GM12878 (cell line): ENCODE results near the gene CD79A.

Source experiments
- BCL11A ChIP-seq: IDR thresholded peaks from 2 replicates; pipeline ENCODE4 v1.6.1; 2011; ENCODE audit warnings: low read depth, low read length
- BHLHE40 ChIP-seq, 2 experiments: fragments of 450-650 bp in 1 of 2; IDR thresholded peaks; 2 replicates each; pipeline ENCODE4 v1.6.1; 2011 to 2017; ENCODE audit warnings: low read depth in 2 of 2, borderline replicate concordance in 1 of 2, improper control_type of control experiment in 1 of 2, low read length in 1 of 2, mild to moderate bottlenecking in 1 of 2
- EP300 ChIP-seq, 2 experiments: fragments of 150-350 bp in 1 of 2; IDR thresholded peaks; 2 replicates each; pipeline ENCODE4 v1.6.1; 2011 to 2012; ENCODE audit warnings: low read depth in 2 of 2, low read length in 2 of 2, borderline replicate concordance in 1 of 2, improper control_type of control experiment in 1 of 2, inconsistent platforms in 1 of 2; ENCODE audit not compliant: control insufficient read depth in 1 of 2
- JUND ChIP-seq: IDR thresholded peaks from 2 replicates; pipeline ENCODE4 v1.6.1; 2012; ENCODE audit warnings: low read depth, mild to moderate bottlenecking, low read length, improper control_type of control experiment, moderate library complexity
- MYC ChIP-seq: IDR thresholded peaks from 2 replicates; pipeline ENCODE4 v1.6.1; 2011; ENCODE audit warnings: mild to moderate bottlenecking, low read length, moderate library complexity, inconsistent platforms; ENCODE audit not compliant: insufficient read depth, insufficient replicate concordance, insufficient read length, severe bottlenecking
- POLR2A ChIP-seq: IDR thresholded peaks from 2 replicates; pipeline ENCODE4 v1.6.1; 2011; ENCODE audit warnings: low read depth, mild to moderate bottlenecking, low read length
- RFX5 ChIP-seq: IDR thresholded peaks from 2 replicates; pipeline ENCODE4 v1.6.1; 2011; ENCODE audit warnings: low read depth, low read length, improper control_type of control experiment
- SP1 ChIP-seq: IDR thresholded peaks from one replicate; pipeline ENCODE4 v1.6.1; 2011; ENCODE audit warnings: low read depth, low read length
- SUZ12 ChIP-seq: fragments of 200-600 bp; sonication (generic); IDR thresholded peaks from one replicate; pipeline ENCODE4 v1.6.1; 2018; ENCODE audit warnings: antibody characterized with exemption, mild to moderate bottlenecking; ENCODE audit not compliant: unreplicated experiment
- ZNF24 ChIP-seq: fragments of 450-650 bp; IDR thresholded peaks from 2 replicates; pipeline ENCODE4 v1.6.1; 2017; ENCODE audit warnings: antibody characterized with exemption, mild to moderate bottlenecking
- TF ChIP-seq, protein P1 (sequence below), 3 experiments: IDR thresholded peaks in 2 of 3; conservative IDR thresholded peaks in 1 of 3; 2 replicates each; pipeline ENCODE4 v1.5.1; 2011; ENCODE audit warnings: low read depth in 3 of 3, low read length in 3 of 3, mild to moderate bottlenecking in 3 of 3, control low read depth in 2 of 3, moderate library complexity in 2 of 3, inconsistent platforms in 1 of 3, mixed read lengths in 1 of 3; ENCODE audit not compliant: control insufficient read depth in 2 of 3, insufficient read depth in 1 of 3; ENCODE audit errors: extremely low read depth in 1 of 3

DNA sequence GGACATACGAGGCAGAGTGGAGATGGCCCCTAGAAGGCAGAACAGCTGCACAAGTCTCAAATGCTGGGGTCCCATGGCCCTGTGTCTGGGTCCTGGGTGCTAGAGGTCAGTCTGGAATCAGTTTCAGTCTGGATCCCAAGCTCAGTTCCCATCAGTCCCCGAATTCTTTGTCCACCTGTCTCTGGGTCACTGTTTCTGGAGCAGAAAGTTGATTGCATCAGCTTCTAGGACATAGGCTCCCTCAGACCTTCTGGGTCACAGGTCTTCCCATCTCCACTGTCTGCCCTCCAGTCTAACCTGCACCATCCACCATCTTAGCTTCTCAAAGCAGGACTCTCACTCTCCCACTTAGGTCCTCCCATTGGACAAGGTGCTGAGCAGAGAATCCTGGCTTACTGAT, 37.9 kb upstream of the CD79A start:
- TF ChIP-seq POLR2A: no peak
- no peak for TF ChIP-seq EP300 (IDR thresholded peaks at IDR 0.05; ENCODE audit: borderline replicate concordance in 1 of 2, control insufficient read depth in 1 of 2, low read depth in 2 of 2, low read length in 2 of 2)
- no peak for TF ChIP-seq ZNF24
- TF ChIP-seq MYC: no peak
- TF ChIP-seq BHLHE40 (IDR thresholded peaks at IDR 0.05; ENCODE audit: borderline replicate concordance in 1 of 2, low read depth in 2 of 2, low read length in 1 of 2): no peak
- no peak for TF ChIP-seq SUZ12
- TF ChIP-seq RFX5: no peak
- TF ChIP-seq BCL11A: no peak
- TF ChIP-seq, protein P1, sequence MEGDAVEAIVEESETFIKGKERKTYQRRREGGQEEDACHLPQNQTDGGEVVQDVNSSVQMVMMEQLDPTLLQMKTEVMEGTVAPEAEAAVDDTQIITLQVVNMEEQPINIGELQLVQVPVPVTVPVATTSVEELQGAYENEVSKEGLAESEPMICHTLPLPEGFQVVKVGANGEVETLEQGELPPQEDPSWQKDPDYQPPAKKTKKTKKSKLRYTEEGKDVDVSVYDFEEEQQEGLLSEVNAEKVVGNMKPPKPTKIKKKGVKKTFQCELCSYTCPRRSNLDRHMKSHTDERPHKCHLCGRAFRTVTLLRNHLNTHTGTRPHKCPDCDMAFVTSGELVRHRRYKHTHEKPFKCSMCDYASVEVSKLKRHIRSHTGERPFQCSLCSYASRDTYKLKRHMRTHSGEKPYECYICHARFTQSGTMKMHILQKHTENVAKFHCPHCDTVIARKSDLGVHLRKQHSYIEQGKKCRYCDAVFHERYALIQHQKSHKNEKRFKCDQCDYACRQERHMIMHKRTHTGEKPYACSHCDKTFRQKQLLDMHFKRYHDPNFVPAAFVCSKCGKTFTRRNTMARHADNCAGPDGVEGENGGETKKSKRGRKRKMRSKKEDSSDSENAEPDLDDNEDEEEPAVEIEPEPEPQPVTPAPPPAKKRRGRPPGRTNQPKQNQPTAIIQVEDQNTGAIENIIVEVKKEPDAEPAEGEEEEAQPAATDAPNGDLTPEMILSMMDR (IDR thresholded peaks at IDR 0.05 in 2 of 3, conservative IDR thresholded peaks at IDR 0.05 in 1 of 3; ENCODE audit: control insufficient read depth in 2 of 3, extremely low read depth in 1 of 3, insufficient read depth in 1 of 3, low read depth in 3 of 3, low read length in 3 of 3): no peak
- no peak for TF ChIP-seq SP1
- TF ChIP-seq JUND: no peak
